Measurements from ENCODE around the gene TMEM107. TPM values are rescaled to one million over a fixed set of nuclear protein-coding genes. Genes with fewer than 3 reads are reported as not detected.
A peak's percentile ranks its signal among the peaks of the same experiment; 100 is the strongest.

TMEM107 gene
- 10 to 100 TPM; 13.2 to 17.0 TPM for total RNA-seq

DNA sequence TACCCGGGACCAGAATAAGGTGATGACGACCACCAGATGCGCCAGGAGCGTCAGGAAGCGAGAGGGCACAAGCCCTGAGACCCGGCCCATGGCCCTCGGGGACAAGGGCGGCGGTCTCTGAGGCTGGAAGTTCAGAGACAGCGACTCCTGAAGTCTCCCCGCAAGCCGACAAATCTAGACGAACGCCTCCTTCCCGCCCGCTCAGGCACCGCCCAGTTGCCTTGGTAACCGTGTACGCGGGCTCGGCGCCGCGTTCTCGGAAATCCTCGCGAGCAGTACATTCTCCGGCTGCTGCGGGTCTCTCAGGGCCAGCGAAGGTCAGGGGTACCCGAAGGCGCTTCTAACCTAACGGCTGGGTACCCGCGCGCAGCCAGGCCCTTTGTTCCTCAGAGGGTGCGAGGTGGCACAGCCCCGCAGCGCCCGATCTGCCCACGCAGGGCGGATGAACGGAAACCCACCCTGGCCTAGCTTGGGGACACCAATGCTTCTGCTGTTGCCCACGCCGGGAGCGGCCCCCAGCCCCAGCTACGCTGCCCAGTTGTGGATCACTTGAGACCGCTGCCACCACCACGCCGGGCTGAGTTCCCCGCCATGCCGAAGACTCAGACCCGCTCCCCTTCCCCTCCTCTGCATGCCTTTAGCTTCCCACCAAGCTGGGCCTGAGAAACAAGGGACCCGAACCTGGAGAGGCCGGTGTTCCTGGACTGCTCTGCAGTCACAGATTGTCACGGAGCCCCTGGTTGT is at the start of gene TMEM107:
Gene TMEM107, minus strand, starts transcription at position 184 of the 744 bp plus-strand sequence. Its CDS starts 94 bp downstream, at position 90.
- intact Hi-C loops (cut with DNase I): no loop called here
- no peaks in the 10 kb centered on the region for H3K27me3 ChIP-seq
- H3K4me1 ChIP-seq: peaks cover 6% of the 10 kb centered on the region
- peak; percentile 94 for DNase-seq
- no peaks in the 10 kb centered on the region for H3K9me3 ChIP-seq
- no peak for TF ChIP-seq CTCF (IDR thresholded peaks at IDR 0.05)
- peak within 1 kb of the TSS; percentile 64 for H3K4me3 ChIP-seq
- peak within 1 kb of the TSS; percentile 59 for H3K27ac ChIP-seq
- H3K9ac ChIP-seq (ENCODE audit: low read depth in 2 of 2, low read length in 2 of 2): peak within 1 kb of the TSS; percentile 87 to 89
- H3K36me3 ChIP-seq: no peaks in the 10 kb centered on the region

DNA sequence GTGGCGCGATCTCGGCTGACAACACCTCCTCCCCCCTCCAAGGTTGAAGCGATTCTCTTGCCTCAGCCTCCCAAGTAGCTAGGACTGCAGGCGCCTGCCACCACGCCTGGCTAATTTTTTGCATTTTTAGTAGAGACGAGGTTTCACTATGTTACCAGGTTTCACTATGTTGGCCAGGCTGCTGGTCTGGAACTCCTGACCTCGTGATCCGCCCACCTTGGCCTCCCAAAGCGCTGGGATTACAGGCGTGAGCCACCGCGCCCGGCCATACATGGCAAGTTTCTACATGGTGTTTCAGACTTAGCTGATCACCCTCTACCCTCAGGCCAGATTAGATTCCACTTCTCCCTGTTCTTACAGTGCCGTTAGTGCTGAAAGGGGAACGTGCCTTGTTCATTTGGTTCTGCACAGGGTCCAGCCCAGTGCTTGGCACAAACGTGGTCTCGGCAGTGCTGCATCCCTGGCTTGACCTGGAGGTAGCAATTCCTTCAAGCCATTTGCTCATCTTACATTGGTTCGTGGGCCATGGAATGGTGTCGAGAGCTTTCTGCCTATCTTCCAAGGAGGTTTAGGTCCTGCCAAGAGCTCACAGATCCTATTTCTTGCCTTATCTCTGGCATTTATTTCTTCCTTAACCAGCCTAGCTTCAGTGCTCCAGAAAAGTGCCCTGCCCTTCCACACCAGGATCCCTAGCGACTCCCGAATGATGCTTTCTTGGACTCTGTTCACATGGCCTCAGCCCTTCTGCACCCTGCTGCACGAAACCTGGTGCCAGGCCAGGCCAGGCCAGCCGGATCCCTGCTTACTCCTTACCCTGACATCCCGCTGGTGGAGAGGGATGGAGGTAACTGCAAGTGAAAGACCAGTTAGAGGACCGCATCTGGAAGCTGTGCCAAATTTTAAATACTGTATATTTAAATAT is 49.0 kb upstream of the TMEM107 start:
- no peak for TF ChIP-seq CTCF (IDR thresholded peaks at IDR 0.05)
- peak; percentile 30 for DNase-seq
- Histone ChIP-seq H3K4me1 (peaks cover 7% of the 10 kb centered on the region), H3K4me3 (no peak overlapping the region), H3K9ac (ENCODE audit: low read depth in 2 of 2, low read length in 2 of 2) (no peak overlapping the region), H3K9me3 (no peaks in the 10 kb centered on the region), H3K36me3 (no peaks in the 10 kb centered on the region), H3K27ac (no peak overlapping the region), H3K27me3 (no peaks in the 10 kb centered on the region)
- intact Hi-C loops (cut with DNase I): no loop called here

- Histone ChIP-seq H3K4me1 (peaks cover 7% of the 10 kb centered on the region), H3K9me3 (no peaks in the 10 kb centered on the region), H3K27me3 (no peaks in the 10 kb centered on the region), H3K36me3 (no peaks in the 10 kb centered on the region), H3K9ac (ENCODE audit: low read depth in 2 of 2, low read length in 2 of 2) (peak overlapping the region; percentile 85 to 99), H3K27ac (peak overlapping the region; percentile 91), H3K4me3 (peak overlapping the region; percentile 51)
- peak; percentile 77 for DNase-seq
- intact Hi-C loops (cut with DNase I): loop anchor here (2.0 kb wide), 1 partner anchor 37 kb away; no protein-coding TSS in a partner anchor
- TF ChIP-seq CTCF (IDR thresholded peaks at IDR 0.05): no peak
Measured at GRCh38 chr17:8223356-8224126, 47.4 kb upstream of the TMEM107 start.

DNA sequence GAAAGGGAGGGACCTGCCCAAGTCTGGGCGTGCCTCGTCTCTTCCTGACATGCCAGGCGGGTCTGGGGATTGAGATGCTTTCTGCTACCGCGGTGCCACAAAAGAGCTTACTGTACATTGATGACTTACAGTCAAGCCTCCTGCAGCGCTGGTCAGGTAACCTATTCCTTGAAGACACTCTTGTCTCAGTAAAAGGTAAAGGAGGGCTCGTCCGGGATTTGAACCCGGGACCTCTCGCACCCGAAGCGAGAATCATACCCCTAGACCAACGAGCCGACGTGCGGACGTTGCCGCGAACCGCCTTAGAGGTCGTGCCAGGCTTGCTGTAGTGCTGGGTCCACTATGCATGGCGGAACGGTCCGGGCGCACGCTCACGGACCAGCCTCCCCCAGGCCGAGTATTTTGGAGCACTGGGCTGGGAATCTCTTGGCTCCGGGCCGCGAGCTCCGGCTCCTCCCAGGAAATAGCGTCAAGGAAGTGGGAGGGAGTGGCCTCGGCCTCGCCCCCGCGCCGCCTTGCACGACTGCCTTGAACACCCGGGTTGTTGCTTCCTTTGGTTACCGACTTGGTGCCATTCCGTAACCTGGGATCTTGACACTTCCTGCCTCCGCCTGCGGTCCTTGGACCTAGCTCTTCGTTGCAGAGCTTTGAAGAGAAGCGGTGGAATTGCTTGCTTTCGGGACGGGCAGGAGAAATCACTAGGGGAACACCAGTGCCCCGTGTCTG is 46.6 kb upstream of the TMEM107 start:
- Histone ChIP-seq H3K27ac (peak overlapping the region; percentile 91), H3K9ac (ENCODE audit: low read depth in 2 of 2, low read length in 2 of 2) (peak overlapping the region; percentile 85 to 99), H3K4me3 (peak overlapping the region; percentile 51), H3K4me1 (peaks cover 10% of the 10 kb centered on the region), H3K27me3 (no peaks in the 10 kb centered on the region), H3K9me3 (no peaks in the 10 kb centered on the region), H3K36me3 (no peaks in the 10 kb centered on the region)
- no peak for TF ChIP-seq CTCF (IDR thresholded peaks at IDR 0.05)
- DNase-seq: peak; percentile 93
- intact Hi-C loops (cut with DNase I): loop anchor here (2.0 kb wide), 1 partner anchor 36 kb away; no protein-coding TSS in a partner anchor

Data from colonic mucosa (tissue), 4 donors.